ENCODE results near the gene F7.
"Not testable (repeated sequence)": the region's sequence is repeated elsewhere in the genome, so short reads cannot be mapped to it uniquely, and the experiment has no call there.

- TF ChIP-seq EZH2 (IDR thresholded peaks at IDR 0.05; ENCODE audit: low read length, missing control alignments); CTCF (conservative IDR thresholded peaks at IDR 0.05 in 1 of 2, IDR thresholded peaks at IDR 0.05 in 1 of 2; ENCODE audit: low read depth in 1 of 2, low read length in 2 of 2): not testable (repeated sequence)
These were observed 3.3 kb upstream of the F7 start for GRCh38 chr13:113102302-113102701.

Measured in fibroblast of lung (primary cell).